ENCODE data around the gene FBLN7.

DNA sequence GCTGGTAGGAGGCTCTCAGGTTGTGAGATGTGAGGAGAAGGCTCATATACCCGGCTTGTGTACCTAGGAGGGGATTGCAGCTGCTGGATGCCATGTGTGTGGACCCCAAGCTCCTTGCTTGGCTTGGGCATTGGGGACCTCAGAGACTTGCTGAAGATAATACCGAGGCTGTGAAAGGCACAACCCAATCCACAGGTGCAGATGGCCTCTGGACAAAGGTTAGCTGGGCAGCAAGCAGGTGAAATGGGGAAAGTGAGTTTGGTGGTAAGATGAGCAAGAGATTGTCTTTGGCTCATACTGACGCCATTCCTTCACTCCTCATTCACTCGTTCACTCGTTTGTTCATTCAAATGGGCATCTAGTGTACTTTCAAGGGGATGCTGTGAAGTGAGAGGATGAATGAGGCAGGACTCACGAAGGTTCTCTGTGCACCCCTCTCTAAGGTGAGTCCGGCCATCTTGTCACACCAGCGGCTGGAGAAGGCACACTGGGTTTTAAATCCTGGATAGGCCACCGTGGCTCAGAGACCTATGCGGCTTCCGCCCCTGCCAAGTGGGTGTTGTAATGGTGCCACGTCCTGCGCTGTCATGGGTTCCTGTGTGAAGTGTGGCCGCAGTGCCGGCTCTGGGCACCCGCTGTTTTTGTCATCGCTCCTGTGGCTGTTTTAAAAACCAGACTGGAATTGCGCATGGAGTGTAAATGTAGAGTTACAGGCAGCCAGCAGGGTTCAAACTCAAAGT lies 13.7 kb downstream of the FBLN7 start:
- TF ChIP-seq, protein P1, sequence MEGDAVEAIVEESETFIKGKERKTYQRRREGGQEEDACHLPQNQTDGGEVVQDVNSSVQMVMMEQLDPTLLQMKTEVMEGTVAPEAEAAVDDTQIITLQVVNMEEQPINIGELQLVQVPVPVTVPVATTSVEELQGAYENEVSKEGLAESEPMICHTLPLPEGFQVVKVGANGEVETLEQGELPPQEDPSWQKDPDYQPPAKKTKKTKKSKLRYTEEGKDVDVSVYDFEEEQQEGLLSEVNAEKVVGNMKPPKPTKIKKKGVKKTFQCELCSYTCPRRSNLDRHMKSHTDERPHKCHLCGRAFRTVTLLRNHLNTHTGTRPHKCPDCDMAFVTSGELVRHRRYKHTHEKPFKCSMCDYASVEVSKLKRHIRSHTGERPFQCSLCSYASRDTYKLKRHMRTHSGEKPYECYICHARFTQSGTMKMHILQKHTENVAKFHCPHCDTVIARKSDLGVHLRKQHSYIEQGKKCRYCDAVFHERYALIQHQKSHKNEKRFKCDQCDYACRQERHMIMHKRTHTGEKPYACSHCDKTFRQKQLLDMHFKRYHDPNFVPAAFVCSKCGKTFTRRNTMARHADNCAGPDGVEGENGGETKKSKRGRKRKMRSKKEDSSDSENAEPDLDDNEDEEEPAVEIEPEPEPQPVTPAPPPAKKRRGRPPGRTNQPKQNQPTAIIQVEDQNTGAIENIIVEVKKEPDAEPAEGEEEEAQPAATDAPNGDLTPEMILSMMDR (IDR thresholded peaks at IDR 0.05), result no peak
- TF ChIP-seq POLR2AphosphoS5 (IDR thresholded peaks at IDR 0.05) (no peak), POLR2A (IDR thresholded peaks at IDR 0.05) (no peak)

Measured in gastroesophageal sphincter (tissue), 3 donors.